Lower leg skin (tissue), 3 donors: Measurements from ENCODE around the gene USP33.

ENCODE experiments used
- CTCF ChIP-seq, 3 donors: fragments of 450-650 bp; IDR thresholded peaks; one replicate each; pipeline ENCODE4 v1.5.1; 2016; ENCODE audit warnings: antibody characterized with exemption in 3 of 3, mild to moderate bottlenecking in 3 of 3, moderate library complexity in 2 of 3
- POLR2A ChIP-seq, 2 donors: fragments of 450-650 bp; IDR thresholded peaks; one replicate each; pipeline ENCODE4 v1.6.1; 2016 to 2017; ENCODE audit warnings: antibody characterized with exemption in 2 of 2, mild to moderate bottlenecking in 1 of 2, moderate library complexity in 1 of 2

- TF ChIP-seq CTCF (IDR thresholded peaks at IDR 0.05) (no peak), POLR2A (IDR thresholded peaks at IDR 0.05) (no peak)
Observed at GRCh38 chr1:77757066-77757584, 2.5 kb downstream of the USP33 start.
